Sigmoid colon (tissue), 4 donors: ENCODE measurements around the gene MICAL2.

Source experiments
- CTCF ChIP-seq, 4 experiments: fragments of 450-650 bp in 3 of 4; fragments of 200-600 bp in 1 of 4; IDR thresholded peaks; one replicate each; pipeline ENCODE4 v1.5.1; 2016 to 2019; ENCODE audit warnings: antibody characterized with exemption in 4 of 4, mild to moderate bottlenecking in 3 of 4, moderate library complexity in 2 of 4
- EP300 ChIP-seq, 4 donors: sonication (generic); formaldehyde crosslinking; IDR thresholded peaks; one replicate each; pipeline ENCODE4 v1.6.1; 2017; ENCODE audit warnings: antibody characterized with exemption in 4 of 4
- POLR2A ChIP-seq, 2 donors: fragments of 450-650 bp; IDR thresholded peaks; one replicate each; pipeline ENCODE4 v1.6.1; 2016; ENCODE audit warnings: antibody characterized with exemption in 2 of 2, mild to moderate bottlenecking in 2 of 2, moderate library complexity in 2 of 2
- POLR2AphosphoS5 ChIP-seq, 4 donors: sonication (generic); formaldehyde crosslinking; IDR thresholded peaks; one replicate each; pipeline ENCODE4 v1.6.1; 2017; ENCODE audit warnings: antibody characterized with exemption in 4 of 4

DNA sequence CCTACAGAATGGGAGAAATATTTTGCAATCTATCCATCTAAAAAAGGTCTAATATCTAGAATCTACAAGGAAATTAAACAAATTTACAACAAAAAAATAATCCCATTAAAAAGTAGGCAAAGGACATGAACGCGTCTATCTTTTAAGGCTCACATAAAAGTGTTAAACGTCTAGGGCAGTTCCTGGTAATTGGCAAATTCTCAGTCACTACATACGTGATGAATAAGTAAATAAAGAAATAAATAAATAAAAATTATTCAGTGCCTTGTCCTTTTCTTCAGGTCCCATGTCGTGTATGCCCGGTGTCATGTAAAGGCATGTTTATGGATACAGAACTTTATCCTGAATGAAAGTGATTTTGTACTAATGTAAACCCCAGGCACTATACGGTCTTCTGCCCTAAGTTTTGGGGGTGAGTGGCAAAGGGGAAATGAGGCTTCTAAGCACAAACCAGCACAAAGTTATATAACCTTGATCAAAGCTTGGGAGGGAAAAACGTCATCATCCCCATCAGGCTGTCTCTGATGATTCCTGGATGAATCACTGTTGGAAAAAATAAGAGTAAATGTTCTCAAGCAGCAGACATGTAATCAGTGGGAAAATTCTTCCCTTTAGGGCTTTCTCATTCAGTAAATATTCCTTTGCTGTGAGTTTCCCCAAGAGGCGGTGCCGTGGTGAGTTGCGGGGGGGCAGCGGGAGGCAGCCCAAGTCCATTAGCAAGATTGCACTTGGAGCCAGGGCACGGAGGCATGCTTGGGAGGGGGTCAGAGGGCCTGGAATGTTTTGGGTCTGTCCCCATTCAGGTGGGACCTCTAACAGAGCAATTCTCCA, 30.4 kb upstream of the MICAL2 start:
- TF ChIP-seq POLR2AphosphoS5 (IDR thresholded peaks at IDR 0.05) (peak; percentile 55 to 88 (median 61)), CTCF (IDR thresholded peaks at IDR 0.05) (no peak), EP300 (IDR thresholded peaks at IDR 0.05) (peak in 3 of 4 donors; percentile 52 to 95 (median 71)), POLR2A (IDR thresholded peaks at IDR 0.05) (no peak)
